ENCODE results near the gene ODAD2.
"Not testable (repeated sequence)": the region's sequence is repeated elsewhere in the genome, so short reads cannot be mapped to it uniquely, and the experiment has no call there.

ODAD2 gene

DNA sequence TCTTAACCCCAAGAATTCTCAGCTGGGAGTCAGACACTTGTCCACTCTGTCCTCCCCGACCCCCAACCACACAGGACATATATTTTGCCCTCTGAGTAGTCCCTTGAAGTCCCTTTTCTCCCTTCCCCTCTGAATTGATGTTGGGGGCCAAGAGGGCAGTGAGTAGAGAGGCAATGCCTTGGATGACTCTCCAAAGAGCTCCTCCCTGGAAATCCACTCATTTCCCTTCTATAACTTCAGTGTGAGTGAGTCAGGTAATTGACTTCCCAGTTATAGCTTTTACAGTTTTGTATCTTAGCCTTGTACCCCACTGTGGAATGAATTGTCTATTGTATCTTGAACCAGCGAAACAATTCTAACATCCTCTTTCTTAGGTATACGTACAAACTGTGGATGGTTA is 9.2 kb upstream of the ODAD2 start:
- TF ChIP-seq, protein P1, sequence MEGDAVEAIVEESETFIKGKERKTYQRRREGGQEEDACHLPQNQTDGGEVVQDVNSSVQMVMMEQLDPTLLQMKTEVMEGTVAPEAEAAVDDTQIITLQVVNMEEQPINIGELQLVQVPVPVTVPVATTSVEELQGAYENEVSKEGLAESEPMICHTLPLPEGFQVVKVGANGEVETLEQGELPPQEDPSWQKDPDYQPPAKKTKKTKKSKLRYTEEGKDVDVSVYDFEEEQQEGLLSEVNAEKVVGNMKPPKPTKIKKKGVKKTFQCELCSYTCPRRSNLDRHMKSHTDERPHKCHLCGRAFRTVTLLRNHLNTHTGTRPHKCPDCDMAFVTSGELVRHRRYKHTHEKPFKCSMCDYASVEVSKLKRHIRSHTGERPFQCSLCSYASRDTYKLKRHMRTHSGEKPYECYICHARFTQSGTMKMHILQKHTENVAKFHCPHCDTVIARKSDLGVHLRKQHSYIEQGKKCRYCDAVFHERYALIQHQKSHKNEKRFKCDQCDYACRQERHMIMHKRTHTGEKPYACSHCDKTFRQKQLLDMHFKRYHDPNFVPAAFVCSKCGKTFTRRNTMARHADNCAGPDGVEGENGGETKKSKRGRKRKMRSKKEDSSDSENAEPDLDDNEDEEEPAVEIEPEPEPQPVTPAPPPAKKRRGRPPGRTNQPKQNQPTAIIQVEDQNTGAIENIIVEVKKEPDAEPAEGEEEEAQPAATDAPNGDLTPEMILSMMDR (IDR thresholded peaks at IDR 0.05; ENCODE audit: insufficient read depth, low read length, poor library complexity, severe bottlenecking): no peak
- Histone ChIP-seq H3K36me3 (ENCODE audit: control insufficient read depth, insufficient read depth, low read length) (no peaks in the 10 kb centered on the region), H3K4me3 (replicated peaks; ENCODE audit: low read depth, low read length) (no peak overlapping the region), H3K27me3 (replicated peaks; ENCODE audit: control insufficient read depth, insufficient read depth, low read length) (no peaks in the 10 kb centered on the region)
- no peak for DNase-seq (ENCODE audit: extremely low read depth, insufficient read length)

DNA sequence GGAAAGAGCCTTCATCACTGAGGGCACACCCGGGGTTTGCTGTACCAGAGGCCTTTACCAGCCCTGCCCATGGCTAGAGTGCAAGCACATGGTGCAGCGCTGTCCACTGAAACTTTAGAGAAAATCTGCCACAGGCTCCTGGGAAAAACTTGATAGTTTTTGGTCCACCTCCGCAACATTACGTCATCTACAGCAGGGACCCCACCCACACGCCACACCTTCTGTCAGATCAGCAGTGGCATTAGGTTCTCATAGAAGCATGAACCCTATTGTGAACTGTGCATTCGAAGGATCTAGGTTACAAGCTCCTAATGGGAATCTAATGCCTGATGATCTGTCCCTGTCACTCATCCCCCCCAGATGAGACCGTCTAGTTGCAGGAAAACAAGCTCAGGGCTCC is 2.5 kb upstream of the ODAD2 start:
- DNase-seq (ENCODE audit: extremely low read depth, insufficient read length): no peak
- TF ChIP-seq, protein P1 (IDR thresholded peaks at IDR 0.05; ENCODE audit: insufficient read depth, low read length, poor library complexity, severe bottlenecking): no peak
- Histone ChIP-seq H3K27me3 (replicated peaks; ENCODE audit: control insufficient read depth, insufficient read depth, low read length) (no peaks in the 10 kb centered on the region; the same call in 1 of the 2 replicates), H3K36me3 (ENCODE audit: control insufficient read depth, insufficient read depth, low read length) (no peaks in the 10 kb centered on the region), H3K4me3 (replicated peaks; ENCODE audit: low read depth, low read length) (no peak overlapping the region)

DNA sequence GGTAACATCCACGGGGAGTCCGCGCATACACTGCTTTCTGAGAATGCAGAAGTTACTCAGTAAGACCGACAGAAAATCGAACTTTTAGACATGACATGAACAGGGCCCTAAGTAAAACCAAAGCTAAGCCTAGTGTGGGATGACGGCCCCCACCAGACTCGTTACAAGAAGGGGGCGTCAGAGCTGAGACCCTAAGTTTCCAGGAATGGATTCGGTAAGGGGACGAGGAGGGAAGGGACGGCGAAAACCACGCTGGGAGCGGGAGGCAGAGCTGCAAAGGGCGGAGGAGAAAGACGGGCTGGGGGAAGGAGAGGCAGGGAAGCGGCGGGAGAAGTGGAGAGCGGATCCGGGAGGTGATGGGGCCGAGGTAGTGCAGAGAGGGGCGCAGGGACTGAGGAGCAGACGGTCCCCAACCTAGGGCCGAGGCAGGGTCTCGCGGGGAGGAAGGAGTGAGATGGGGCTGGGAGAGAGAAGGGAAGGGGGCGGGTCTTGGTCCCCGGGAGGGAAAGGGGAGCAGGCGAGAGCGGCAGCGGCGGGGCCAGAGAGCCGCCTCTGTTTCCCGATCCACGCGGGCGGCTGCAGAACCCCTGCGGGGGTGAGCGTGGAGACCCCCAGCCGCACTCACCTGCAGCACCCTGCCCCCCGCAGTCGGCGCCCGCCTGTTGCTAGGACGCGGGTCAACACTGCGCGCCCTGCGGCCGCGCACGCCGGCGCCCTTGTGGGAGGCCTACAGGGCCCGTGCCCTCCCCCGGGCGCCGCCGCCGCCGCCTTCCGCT is 513 bp downstream of the ODAD2 start:
- no peaks in the 10 kb centered on the region for H3K36me3 ChIP-seq (ENCODE audit: control insufficient read depth, insufficient read depth, low read length)
- DNase-seq (ENCODE audit: extremely low read depth, insufficient read length): peak; percentile 7
- H3K4me3 ChIP-seq (replicated peaks; ENCODE audit: low read depth, low read length): peak overlapping the region; percentile 5; the same call in 1 of the 2 replicates
- H3K27me3 ChIP-seq (replicated peaks; ENCODE audit: control insufficient read depth, insufficient read depth, low read length): no peaks in the 10 kb centered on the region; the same call in 1 of the 2 replicates
- TF ChIP-seq, protein P1 (IDR thresholded peaks at IDR 0.05; ENCODE audit: insufficient read depth, low read length, poor library complexity, severe bottlenecking): no peak

DNA sequence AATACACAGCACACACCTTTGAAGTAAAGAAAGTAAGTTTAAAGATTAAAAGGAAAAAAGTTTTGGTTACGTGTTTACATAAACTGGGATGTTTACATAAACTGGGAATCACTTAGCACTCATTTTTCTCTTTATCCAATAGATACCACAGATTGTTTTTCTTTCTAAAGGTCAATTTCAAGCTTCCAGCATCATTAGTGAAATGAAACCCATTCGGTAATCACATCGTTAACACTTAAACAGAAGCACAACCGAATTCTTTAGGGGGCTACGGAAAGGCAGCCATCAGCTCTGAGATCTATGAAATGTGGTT is 1.1 kb downstream of the ODAD2 start:
- H3K4me3 ChIP-seq (replicated peaks; ENCODE audit: low read depth, low read length): no peak overlapping the region

DNA sequence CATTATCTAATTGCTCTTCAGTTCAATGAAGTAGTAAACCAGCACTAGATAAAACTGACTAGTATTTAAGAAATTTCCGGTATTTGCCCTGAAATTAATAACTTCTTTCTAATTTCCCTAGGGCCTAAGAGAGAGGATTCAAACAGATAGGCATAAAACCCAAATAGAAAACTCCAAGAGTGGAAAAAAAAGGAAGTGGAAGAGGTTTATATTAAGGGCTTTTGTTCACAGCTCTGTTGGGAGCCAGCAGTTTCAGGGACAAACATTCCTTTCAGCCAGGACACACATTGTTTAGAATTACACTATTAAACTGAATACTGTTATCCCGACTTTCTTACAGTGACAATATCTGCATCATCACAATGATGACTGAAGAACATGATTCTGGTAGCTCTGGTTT is 3.6 kb downstream of the ODAD2 start:
- Histone ChIP-seq H3K4me3 (replicated peaks; ENCODE audit: low read depth, low read length) (no peak overlapping the region), H3K36me3 (ENCODE audit: control insufficient read depth, insufficient read depth, low read length) (no peaks in the 10 kb centered on the region), H3K27me3 (replicated peaks; ENCODE audit: control insufficient read depth, insufficient read depth, low read length) (no peaks in the 10 kb centered on the region; the same call in 1 of the 2 replicates)
- TF ChIP-seq, protein P1 (IDR thresholded peaks at IDR 0.05; ENCODE audit: insufficient read depth, low read length, poor library complexity, severe bottlenecking): no peak
- DNase-seq (ENCODE audit: extremely low read depth, insufficient read length): no peak

More for the DNA sequence above, 1.1 kb downstream of the ODAD2 start:
- no peak for DNase-seq (ENCODE audit: extremely low read depth, insufficient read length)
- TF ChIP-seq, protein P1 (IDR thresholded peaks at IDR 0.05; ENCODE audit: insufficient read depth, low read length, poor library complexity, severe bottlenecking): no peak
- Histone ChIP-seq H3K36me3 (ENCODE audit: control insufficient read depth, insufficient read depth, low read length) (no peaks in the 10 kb centered on the region), H3K27me3 (replicated peaks; ENCODE audit: control insufficient read depth, insufficient read depth, low read length) (no peaks in the 10 kb centered on the region; the same call in 1 of the 2 replicates)

DNA sequence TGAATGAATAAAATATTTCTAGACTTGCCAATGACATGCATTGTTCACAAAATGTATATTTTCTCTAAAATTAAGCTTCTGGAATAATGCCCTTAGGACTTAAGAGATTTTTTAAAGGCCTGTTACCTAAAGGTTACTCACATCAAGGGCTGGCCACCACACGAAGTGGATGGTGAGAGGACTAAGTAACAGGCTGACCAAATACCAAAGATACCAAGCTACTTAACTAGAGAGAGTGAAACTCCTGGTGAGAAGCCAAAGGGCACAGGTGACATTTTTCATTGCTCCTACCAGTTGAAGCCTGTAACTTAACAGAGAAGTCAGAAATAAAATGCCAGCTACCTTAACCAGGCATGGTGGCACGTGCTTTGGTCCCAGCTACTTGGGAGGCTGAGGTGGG is 9.5 kb downstream of the ODAD2 start:
- H3K4me3 ChIP-seq (replicated peaks; ENCODE audit: low read depth, low read length); DNase-seq (ENCODE audit: extremely low read depth, insufficient read length); H3K27me3 ChIP-seq (replicated peaks; ENCODE audit: control insufficient read depth, insufficient read depth, low read length); H3K36me3 ChIP-seq (ENCODE audit: control insufficient read depth, insufficient read depth, low read length): not testable (repeated sequence)

Measured in GM06990 (cell line).